Hematopoietic multipotent progenitor cell (in vitro differentiated cells): ENCODE measurements around the gene JADE3. TPM values are rescaled to one million over a fixed set of nuclear protein-coding genes. Genes with fewer than 3 reads are reported as not detected.
"Not testable (repeated sequence)": the region's sequence is repeated elsewhere in the genome, so short reads cannot be mapped to it uniquely, and the experiment has no call there.

Source experiments
- DNase-seq, 3 donors: peaks; one replicate each; pipeline ENCODE4 v3.0.0-alpha.2; 2011 to 2015; ENCODE audit warnings: low read depth in 2 of 3, low spot score in 2 of 3
- total RNA-seq: library from RNA; depleted of rRNA; stranded (reverse); fragments of >200 nt; gene quantifications from one replicate; pipeline ENCODE4 v1.2.3, GENCODE V29; 2012

The JADE3 gene
- total RNA-seq, 1 donor = 5.7 TPM

DNA sequence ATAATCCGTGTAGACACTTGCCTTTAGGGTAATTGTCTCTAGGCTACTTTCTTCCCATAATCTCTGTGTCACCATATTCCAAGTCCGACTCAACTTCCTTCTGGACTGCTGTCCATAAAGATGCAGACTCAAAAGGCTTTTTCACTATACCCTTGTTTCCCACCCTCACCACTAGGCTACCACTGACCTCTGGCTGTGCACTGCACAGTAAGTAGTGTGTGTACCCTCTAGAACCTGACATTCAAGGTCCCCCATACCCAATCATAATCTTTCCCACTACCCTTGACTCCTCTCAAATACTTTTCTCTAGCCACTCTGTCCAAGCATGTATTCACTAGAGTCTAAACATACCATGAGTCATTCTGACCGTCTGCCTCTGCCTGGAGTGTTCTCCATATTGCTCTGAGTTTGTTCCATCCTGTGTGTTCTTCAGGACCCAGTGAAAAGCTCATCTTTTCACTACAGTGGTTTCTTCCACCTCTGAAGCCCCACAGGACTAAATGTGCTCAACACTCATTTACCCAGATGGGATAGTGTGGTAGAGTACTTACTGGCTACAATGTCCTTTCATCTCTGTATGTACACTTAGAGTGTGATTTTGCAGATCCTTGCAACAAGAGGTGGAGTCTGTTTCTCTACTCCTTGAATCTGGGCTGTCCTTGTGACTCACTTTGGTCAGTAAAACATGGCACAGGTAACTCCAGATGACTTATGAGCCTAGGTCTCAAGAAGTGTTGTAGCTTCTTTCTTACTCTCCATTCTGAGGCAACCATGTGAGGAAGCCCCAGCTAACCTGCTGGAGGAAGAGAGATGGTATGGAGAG is 17.4 kb downstream of the JADE3 start:
- no peak for DNase-seq

DNA sequence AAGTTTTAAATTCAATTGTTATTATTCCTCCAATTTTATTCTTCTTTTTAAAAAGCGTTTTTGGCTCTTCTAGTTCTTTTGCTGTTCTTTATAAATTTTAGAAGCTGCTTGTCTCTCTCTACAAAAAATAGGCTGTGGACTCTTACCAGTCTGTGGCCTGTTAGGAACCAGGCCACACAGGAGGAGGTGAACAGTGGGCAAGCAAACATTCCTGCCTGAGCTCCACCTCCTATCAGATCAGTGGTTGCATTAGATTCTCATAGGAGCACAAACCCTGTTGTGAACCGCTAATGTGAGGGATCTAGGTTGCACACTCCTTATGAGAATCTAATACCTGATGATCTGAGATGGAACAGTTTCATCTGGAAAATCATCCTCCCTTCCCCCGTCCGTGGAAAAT is 23.1 kb downstream of the JADE3 start:
- DNase-seq = no peak

DNA sequence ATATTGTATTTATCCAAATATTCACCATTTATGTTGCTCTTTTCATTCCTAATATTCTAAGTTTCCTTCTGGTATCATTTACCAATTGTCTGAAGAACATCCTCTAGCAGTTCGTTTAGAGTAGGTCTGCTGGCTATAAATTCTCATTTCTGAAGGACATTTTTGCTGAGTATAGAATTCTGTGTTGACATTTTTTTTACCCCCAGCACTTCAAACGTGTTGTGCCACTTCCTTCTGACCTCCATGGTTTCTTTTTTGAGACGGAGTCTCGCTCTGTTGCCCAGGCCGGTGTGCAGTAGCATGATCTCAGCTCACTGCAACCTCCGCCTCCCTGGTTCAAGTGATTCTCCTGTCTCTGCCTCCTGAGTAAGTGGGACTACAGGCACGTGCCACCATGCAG is 26.4 kb downstream of the JADE3 start:
- DNase-seq = no peak

DNA sequence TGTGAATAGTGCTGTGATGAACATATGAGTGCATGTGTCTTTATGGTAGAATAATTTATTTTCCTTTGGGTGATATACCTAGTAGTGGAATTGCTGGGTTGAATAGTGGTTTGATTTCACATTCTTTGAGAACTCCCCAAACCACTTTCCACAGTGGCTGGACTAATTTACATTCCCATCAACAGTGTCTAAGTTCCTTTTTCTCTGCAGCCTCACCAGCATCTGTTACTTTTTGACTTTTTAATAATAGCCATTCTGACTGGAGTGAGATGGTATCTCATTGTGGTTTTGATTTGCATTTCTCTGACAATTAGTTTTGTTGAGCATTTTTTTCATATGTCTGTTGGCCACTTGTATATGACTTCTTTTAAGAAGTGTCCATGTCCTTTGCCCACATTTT is 29.1 kb downstream of the JADE3 start:
- DNase-seq = no peak

DNA sequence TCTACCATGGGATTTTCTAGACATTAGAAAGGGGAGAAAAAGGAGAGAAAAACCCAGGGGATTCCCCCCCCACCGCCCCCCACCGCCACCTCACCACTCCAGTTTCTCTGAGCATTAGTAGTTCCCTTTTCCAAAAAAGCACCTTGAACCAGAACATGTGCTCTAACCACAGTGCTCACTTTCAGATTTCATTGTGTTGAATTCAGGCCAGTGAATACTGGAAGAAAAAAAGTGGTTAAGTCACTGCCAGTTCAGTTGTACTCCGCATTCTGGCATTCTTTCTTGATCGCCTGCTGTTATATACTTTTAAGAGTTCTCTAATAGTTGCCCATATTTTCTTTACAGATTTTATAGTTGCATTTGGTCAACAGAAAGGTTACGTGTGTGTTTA is 40.9 kb downstream of the JADE3 start:
- no peak for DNase-seq

DNA sequence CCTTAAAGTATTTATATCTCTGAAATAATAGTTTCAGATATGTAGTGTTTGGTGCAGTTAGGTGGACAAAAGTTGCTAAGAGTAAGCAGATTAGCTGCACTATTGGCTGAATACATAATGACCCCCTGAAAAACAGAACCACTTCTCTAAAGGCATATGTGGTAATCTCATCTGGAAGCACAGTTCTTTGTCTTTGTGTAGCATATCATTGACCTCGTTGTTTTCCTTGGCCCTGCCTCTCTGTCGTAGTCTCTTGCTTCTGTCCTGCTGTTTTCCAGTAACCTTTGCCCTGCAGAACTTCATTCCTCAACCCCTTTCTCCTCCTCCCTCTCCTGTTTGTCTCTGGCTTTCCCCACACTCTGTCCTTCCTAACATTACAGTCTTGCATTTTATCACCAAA is 41.4 kb downstream of the JADE3 start:
- no peak for DNase-seq

DNA sequence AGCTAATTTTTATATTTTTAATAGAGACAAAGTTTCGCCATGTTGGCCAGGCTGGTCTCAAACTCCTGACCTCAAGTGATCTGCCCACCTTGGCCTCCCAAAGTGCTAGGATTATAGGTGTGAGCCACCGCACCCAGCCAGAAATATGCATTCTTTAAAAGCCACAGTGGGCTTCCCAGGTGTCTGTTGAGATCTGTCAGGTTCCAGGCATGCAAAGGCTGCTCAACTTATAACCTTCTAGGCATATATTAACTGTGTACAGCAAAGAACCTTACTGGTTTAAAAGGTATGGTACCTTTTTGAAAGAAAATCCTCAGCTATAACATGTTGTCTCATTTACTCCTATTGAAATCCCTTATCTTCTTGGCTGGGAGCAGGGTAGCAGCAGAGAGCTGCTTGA is 42.5 kb downstream of the JADE3 start:
- DNase-seq = no peak

DNA sequence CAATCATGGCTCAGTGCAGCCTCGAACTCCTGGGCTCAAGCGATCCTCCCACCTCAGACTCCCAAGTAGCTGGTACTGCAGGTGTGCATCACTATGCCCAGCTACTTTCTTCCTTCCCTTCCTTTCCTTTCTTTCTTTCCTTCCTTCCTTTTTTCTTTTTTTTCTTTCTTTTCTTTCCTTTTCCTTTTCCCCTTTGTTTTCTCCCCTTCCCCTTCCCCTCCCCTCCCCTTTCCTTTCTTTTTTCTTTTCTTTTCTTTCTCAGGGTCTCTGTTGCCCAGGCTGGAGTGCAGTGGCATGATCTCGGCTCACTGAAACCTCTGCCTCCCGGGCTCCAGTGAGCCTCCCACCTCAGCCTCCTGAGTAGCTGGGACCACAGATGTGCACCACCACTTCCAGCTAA is 44.4 kb downstream of the JADE3 start:
- DNase-seq = not testable (repeated sequence)

DNA sequence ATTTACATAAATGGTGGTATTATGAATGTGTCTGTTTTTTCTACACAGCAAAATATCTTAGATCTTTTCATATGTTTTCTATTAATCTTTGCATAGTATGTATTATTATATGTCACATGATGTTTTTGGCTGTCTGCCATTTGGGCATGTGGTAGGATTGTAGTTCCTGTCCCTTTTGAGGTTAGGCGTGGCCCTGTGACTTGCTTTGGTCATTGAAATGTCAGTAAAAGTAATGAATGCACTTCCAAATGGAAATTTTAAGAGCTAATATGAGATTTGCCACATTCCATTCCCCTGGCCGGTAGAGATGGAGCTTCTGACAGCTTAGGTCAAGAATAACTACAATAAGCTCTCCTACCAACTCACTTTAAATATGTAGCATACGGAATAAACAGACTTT is 45.1 kb downstream of the JADE3 start:
- peak in 1 of 3 donors; percentile 26 for DNase-seq

DNA sequence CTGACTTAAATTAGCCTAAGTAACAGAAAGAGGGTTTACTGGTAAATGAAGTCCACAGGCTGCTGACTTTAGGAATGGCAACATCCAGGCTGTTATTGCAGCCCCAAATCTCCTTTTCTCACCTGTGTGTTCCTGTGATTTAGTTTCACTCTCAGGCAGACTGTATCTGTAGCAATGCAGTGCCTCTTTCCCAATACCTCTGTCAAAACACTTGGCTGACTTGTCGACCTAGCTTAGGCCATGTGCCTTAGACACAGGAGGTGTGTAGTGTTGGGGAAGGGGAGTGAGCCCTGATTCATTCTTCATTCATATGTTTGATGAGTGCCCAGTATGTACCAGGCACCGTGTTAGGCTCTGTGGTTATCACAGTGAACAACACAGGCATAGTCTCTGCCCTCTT is 46.9 kb downstream of the JADE3 start:
- no peak for DNase-seq

DNA sequence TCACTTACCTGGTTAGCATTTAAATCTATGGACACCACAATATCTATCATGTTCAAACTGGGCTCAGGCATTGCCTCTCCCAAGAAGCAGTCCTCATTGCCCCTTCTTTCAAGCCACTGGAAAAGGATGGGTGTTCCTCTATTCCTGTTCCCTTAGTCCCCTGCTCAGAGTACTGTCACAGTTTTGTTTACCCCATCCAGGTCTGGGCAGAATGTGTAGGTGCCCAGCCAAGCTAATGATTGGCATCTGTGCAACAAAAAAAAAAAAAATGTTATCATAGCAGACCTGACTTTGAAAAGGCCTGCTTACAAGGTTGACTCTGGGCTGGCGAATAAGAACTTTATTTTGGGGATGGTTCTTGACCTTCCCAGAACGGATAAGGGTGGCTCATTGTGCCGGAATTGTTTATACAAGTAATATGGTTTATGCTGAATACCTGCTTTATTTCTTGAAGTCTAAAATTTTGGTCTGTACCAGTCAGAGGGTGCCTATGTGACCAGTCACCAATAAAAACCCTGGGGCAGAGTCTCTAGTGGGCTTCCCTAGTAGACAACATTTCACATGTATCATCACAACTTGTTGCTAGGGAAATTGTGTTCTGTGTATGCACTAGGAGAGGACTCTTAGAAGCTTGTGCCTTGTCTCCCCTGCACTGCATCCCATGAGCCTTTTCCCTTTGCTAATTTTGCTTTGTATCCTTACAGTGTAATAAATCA is 47.9 kb downstream of the JADE3 start:
- no peak for DNase-seq

DNA sequence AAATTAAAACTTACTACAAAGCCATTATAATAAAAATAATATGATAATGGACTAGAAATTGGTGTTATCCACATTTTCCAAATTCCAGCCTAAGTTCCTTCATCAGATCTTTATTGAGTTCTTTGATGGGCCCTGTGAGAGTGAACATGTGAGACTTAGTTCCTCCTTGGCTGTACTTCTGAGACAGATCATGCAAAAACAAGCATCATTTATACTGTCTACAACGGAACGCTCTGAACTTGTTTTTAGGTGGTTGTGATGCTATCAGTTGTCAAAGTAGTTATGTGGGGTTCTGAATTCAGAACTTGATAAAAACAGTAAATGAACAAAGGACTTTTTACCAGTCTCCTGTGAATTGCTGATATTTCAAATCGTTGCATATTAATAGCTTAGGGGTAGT is 48.9 kb downstream of the JADE3 start:
- peak in 1 of 3 donors; percentile 14 for DNase-seq

DNA sequence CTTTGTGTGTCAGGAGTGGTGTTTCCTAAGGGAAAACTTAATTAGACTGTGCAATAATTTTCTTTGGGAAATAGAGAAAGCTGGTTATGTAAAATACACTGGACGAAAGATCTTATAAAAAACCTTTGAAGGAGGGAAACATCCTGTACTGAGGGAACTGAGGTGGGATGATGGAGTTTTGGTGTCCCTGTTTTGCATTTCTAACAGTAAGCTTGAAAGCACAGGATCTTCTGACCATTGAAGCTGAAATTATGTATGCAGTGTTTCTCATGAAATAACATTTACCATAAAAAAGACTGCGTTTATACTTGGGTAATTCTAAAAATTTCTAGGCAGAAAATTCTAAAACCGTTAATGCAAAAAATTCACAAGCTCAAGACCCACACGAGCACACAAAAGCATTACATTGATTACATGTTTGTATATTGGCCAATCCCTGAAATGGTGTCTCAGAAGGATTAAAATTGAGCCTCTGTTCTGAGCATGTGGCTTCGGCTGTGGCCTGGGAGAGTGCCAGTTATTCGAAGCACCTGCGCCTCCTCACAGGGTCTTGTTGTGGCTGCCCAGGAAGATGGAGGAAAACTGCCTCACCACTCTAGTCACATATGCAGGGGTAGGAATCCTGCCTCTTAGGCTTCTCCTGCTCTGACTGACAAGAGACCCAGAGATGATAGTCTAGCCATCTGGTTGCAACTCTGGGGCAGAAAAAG is 49.5 kb downstream of the JADE3 start:
- peak in 1 of 3 donors; percentile 33 for DNase-seq

DNA sequence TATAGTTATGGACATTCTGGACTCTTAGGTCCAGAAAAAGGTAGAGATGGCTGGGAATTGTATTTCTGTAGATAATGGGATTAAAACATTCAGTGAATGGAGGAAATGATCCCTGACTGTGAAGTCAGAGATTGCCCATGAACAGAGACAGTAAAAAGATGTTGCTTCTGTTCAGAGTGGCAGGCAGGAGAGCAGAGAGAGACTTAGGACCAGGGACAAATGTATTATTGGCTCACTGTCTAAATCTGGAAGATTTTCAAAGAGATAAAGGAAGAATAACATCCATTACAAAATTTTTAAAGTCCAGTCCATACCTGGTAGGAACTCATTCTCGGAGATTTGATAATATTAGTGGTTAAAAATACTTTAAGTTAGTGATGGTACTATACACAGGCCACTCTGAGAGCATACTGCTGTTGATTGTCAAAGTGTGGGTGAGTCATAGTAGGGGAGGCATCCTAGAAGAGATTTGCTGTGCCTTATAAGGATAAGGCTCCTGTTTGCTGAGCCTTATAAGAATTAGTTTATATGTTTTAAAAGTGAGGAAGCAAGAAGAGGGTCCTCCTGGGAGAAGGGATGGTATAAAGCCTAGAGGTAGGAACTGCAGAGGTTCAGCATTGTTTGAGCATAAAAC is 53.0 kb downstream of the JADE3 start:
- DNase-seq = no peak

DNA sequence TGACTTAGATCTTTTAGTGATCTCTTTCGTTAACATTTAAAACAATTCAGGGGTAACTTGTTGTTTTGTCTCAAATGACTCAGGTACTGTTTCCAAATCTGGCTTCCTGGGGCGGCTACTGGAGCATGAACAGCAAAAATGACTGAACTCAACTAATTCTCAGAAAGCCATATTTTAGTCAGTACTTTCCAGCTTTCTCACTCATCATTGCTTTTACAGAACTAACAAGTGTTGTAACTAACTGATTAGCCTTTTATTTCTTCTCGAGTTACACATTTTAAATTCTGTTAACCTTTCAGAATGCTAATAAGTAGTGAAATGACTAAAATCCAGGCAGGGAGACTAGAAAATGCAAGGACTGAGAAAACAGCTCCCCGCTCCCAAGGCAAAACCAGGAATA is 55.3 kb downstream of the JADE3 start:
- no peak for DNase-seq

DNA sequence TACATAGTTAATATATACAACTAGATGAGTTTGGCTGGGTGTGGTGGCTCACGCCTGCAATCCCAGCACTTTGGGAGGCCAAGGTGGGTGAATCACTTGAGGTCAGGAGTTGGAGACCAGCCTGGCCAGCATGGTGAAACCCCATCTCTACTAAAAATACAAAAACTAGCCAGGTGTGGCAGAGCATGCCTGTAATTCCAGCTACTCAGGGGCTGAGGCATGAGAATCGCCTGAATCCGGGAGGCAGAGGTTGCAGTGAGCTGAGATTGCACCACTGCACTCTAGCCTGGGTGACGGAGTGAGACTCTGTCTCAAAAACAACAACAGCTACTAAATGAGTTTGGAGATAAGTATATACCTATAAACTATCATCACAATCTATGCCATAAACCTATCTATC is 64.8 kb downstream of the JADE3 start:
- not testable (repeated sequence) for DNase-seq

DNA sequence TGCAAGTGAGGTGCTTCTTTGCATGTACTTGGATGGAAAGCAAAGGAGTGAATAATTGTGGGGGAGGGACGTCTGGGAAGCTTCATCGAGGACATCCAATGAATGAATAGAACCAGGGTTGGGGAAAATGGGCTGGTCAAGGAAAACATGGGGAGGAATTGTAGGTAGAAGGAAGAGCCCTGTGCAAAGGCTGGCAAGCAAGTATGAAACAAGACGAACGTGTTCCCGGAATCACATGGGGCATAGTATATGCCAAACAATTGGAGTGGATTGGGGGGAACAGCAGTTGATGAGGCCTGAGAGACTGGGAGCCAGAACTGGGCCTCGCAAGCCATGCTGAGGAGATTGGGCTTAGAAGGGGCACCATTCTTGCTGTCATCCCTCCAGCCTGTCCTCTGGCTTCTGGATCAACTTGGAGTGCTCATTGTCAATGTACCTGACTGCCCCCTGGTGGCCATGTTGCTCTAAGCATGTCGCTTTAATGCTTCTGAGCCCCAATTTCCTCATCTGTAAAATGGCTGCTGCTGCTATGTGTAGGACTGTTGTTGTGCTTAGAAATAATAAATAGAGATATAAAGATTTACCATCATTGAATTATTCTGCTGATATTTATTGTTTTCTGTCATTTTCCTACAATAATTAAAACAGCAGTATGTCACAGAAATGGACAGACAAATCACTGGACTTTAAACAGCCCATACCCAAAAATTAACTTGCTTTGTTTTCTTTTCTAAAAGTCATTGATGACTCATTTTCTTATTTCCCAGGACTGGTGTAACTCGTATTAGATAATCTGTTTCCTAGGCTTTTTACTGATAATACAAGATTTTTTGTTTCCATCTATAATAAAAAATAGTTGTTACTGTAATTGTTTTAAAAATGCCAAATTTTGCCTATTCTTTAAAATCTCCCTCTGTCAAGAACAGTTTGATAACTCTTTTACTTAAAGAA is 66.4 kb downstream of the JADE3 start:
- peak; percentile 37 to 61 (median 53) for DNase-seq

DNA sequence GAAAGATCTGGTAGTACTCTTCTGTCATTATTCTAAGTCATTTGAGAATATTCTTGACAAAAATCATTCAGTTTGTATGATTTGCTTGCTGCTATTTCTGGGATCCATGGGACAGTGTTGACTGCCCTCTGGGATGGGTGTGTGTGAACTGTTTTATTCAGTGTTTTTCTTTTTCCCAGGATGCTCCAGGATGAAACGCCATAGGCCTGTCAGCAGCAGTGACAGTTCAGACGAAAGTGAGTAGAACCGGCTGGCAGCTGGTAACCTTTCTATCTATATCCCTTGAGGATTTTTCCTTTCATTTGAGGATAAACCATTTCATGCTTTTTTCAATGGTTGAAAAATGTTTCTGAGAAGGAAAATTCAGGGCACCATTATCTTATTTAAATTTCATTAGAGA is 72.5 kb downstream of the JADE3 start:
- DNase-seq = no peak

DNA sequence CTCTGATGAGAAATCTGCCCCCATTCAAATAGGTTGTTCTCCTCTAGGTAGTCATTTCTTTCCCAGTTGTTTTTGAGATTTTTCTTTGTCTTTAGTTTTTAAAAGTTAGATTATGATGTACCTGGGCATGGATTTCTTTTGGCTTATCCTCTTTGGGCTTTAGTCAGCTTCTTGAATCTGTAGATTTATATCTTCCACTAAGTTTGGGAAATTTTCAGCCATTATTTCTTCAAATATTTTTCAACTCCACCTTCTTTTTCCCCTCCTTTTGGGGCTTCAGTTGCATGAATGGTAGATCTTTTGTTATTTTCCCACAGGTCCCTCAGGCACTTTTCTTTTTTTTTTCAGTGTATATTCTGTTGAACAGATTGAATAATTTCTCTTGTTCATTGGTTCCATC is 77.3 kb downstream of the JADE3 start:
- no peak for DNase-seq

DNA sequence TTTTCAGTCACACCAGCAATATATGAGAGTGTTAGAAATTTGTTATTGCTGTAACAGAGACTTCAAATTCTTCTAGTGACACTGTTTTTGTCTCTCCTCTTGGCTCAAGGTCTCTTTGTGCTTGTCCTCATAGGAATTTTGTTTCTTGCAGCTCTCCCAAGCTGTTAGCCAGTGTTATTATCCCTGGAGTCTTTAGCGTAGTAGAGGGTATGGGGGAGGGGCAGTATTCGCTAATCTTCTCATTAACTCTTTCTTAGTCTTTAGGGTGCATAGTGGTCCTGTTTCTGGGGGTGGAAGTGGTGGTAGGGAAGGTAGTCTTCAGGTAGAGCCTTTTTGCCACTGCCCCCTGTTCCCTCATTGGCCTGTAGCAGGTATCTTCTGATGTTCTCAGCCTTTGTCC is 79.4 kb downstream of the JADE3 start:
- DNase-seq = no peak
